ENCODE measurements around the gene ZNF69.

DNA sequence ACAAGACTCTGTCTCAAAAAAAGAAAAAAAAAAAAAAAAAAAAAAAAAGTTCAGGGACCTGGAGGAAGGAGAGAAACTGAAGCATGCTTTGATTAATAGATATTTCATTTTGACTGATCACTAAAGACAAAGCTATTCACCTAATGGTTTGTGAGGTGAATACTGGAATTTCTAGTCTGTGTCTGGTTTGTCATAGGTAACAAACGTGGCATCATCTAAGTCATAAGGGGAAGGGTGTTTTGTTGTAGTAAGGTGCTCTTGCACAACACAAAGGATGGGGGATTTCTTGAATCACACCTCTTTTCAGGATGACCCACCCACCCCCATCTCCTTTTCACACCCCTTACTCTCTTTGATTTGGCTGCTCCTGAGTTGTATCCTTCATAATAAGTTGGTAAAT, 13.8 kb upstream of the ZNF69 start:
- TF ChIP-seq TAF1 (IDR thresholded peaks at IDR 0.05; ENCODE audit: low read depth) = no peak
- TF ChIP-seq CREB1 (IDR thresholded peaks at IDR 0.05; ENCODE audit: low read depth) = no peak
- TF ChIP-seq YY1 (IDR thresholded peaks at IDR 0.05; ENCODE audit: low read depth) = no peak
- TF ChIP-seq CEBPB (IDR thresholded peaks at IDR 0.05) = no peak
- no peak for TF ChIP-seq TCF12 (IDR thresholded peaks at IDR 0.05; ENCODE audit: low read depth)
- TF ChIP-seq RAD21 (IDR thresholded peaks at IDR 0.05; ENCODE audit: low read depth) = no peak
- TF ChIP-seq, protein P1, sequence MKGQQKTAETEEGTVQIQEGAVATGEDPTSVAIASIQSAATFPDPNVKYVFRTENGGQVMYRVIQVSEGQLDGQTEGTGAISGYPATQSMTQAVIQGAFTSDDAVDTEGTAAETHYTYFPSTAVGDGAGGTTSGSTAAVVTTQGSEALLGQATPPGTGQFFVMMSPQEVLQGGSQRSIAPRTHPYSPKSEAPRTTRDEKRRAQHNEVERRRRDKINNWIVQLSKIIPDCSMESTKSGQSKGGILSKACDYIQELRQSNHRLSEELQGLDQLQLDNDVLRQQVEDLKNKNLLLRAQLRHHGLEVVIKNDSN (IDR thresholded peaks at IDR 0.05) = no peak
- TF ChIP-seq REST (IDR thresholded peaks at IDR 0.05; ENCODE audit: low read depth) = no peak
- TF ChIP-seq FOXM1 (IDR thresholded peaks at IDR 0.05; ENCODE audit: borderline replicate concordance, low read depth) = no peak
- no peak for TF ChIP-seq EP300 (IDR thresholded peaks at IDR 0.05; ENCODE audit: borderline replicate concordance)
- no peak for TF ChIP-seq NFIC (IDR thresholded peaks at IDR 0.05)
- TF ChIP-seq MAX (IDR thresholded peaks at IDR 0.05) = no peak
- TF ChIP-seq EGR1 (IDR thresholded peaks at IDR 0.05) = no peak
- no peak for TF ChIP-seq TEAD4 (IDR thresholded peaks at IDR 0.05)

All from Ishikawa (cell line).